Measurements from ENCODE around the gene RAD51AP1. TPM values are rescaled to one million over a fixed set of nuclear protein-coding genes. Genes with fewer than 3 reads are reported as not detected.
A peak's percentile ranks its signal among the peaks of the same experiment; 100 is the strongest.

Gene RAD51AP1
- total and polyA plus RNA-seq, 5 donors from 2014 or later = 1.1 to 5.7 (median 2.3) TPM

DNA sequence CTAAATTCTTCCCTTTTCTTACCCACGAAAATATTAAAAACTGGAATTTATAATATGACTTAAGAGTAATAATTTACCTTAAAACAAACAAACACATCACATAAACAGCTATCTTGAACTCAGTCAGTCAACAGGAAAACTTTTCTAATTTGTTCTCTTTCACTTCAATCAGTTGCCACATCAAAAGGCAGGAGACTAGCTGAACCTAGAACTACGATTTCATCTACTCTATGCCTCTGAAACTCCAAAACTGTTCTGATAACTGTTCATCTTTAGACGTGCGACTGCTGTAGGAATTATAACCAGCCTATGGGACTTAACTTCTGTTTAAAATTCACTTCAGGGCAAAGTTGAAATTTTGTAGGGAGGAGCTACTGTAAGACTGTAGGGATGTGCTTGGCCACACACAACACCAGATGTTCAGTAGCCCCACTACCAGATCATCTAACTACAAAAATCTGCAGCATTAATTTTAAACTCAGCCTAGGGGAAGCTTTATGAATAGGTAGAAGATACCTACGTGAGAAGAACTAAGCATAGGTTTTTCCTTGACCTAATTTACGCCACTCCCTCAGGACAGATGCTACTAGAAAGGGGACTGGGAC is 7.6 kb upstream of the RAD51AP1 start:
- H3K4me1 Mint-ChIP-seq = peaks cover 0 to 5% (median 3%) of the 10 kb centered on the region in 4 donors
- peaks cover 8% of the 10 kb centered on the region for H3K36me3 Mint-ChIP-seq
- H3K9me3 Mint-ChIP-seq = no peaks in the 10 kb centered on the region
- peak overlapping the region; percentile 56 for H3K27ac ChIP-seq (ENCODE audit: insufficient read depth, low read length, poor library complexity, severe bottlenecking)
- H3K27ac Mint-ChIP-seq = no peak overlapping the region
- ATAC-seq (ENCODE audit: low read depth in 2 of 2) = peak; percentile 64 to 75
- peaks cover 32% of the 10 kb centered on the region for H3K36me3 ChIP-seq (ENCODE audit: control insufficient read depth, insufficient read depth, low read length)
- no peak overlapping the region for H3K4me3 Mint-ChIP-seq
- DNase-seq = peak in 2 of 3 donors; percentile 23 to 35
- no peaks in the 10 kb centered on the region for H3K27me3 Mint-ChIP-seq
- H3K4me3 ChIP-seq (ENCODE audit: low read depth, low read length) = peak overlapping the region; percentile 69
- H3K27me3 ChIP-seq (ENCODE audit: control insufficient read depth, insufficient read depth, low read length) = no peaks in the 10 kb centered on the region
- peaks cover 12% of the 10 kb centered on the region for H3K4me1 ChIP-seq (ENCODE audit: control insufficient read depth, insufficient read depth, low read length, poor library complexity, severe bottlenecking)
- H3K9me3 ChIP-seq (ENCODE audit: control insufficient read depth in 2 of 2, low read length in 2 of 2) = no peaks in the 10 kb centered on the region

- peaks cover 10 to 35% (median 27%) of the 10 kb centered on the region in 4 donors for H3K4me1 Mint-ChIP-seq
- H3K27ac Mint-ChIP-seq = no peak overlapping the region
These were observed 3.6 kb upstream of the RAD51AP1 start for GRCh38 chr12:4535092-4535491.

GRCh38 chr12:4535871-4536270 is 2.8 kb upstream of the RAD51AP1 start:
- ATAC-seq (ENCODE audit: low read depth in 2 of 2) = no peak
- peaks cover 10 to 35% (median 27%) of the 10 kb centered on the region in 4 donors for H3K4me1 Mint-ChIP-seq
- H3K27me3 ChIP-seq (ENCODE audit: control insufficient read depth, insufficient read depth, low read length) = no peaks in the 10 kb centered on the region
- H3K4me1 ChIP-seq (ENCODE audit: control insufficient read depth, insufficient read depth, low read length, poor library complexity, severe bottlenecking) = peaks cover 27% of the 10 kb centered on the region
- peaks cover 6% of the 10 kb centered on the region for H3K27me3 Mint-ChIP-seq
- H3K27ac ChIP-seq (ENCODE audit: insufficient read depth, low read length, poor library complexity, severe bottlenecking) = no peak overlapping the region
- peak overlapping the region in 2 of 4 donors; percentile 61 to 95 for H3K4me3 Mint-ChIP-seq
- H3K4me3 ChIP-seq (ENCODE audit: low read depth, low read length) = no peak overlapping the region
- H3K27ac Mint-ChIP-seq = peak overlapping the region in 2 of 3 donors; percentile 0 to 44
- H3K36me3 ChIP-seq (ENCODE audit: control insufficient read depth, insufficient read depth, low read length) = peaks cover 20% of the 10 kb centered on the region
- no peaks in the 10 kb centered on the region for H3K9me3 Mint-ChIP-seq
- H3K36me3 Mint-ChIP-seq = no peaks in the 10 kb centered on the region
- no peaks in the 10 kb centered on the region for H3K9me3 ChIP-seq (ENCODE audit: control insufficient read depth in 2 of 2, low read length in 2 of 2)
- DNase-seq = no peak

More at GRCh38 chr12:4535092-4535491, 3.6 kb upstream of the RAD51AP1 start:
- H3K36me3 Mint-ChIP-seq = no peaks in the 10 kb centered on the region
- Histone ChIP-seq H3K4me3 (ENCODE audit: low read depth, low read length) (no peak overlapping the region), H3K27ac (ENCODE audit: insufficient read depth, low read length, poor library complexity, severe bottlenecking) (no peak overlapping the region), H3K27me3 (ENCODE audit: control insufficient read depth, insufficient read depth, low read length) (no peaks in the 10 kb centered on the region), H3K4me1 (ENCODE audit: control insufficient read depth, insufficient read depth, low read length, poor library complexity, severe bottlenecking) (peaks cover 29% of the 10 kb centered on the region), H3K36me3 (ENCODE audit: control insufficient read depth, insufficient read depth, low read length) (peaks cover 20% of the 10 kb centered on the region), H3K9me3 (ENCODE audit: control insufficient read depth in 2 of 2, low read length in 2 of 2) (no peaks in the 10 kb centered on the region)
- H3K4me3 Mint-ChIP-seq = no peak overlapping the region
- peaks cover 6% of the 10 kb centered on the region for H3K27me3 Mint-ChIP-seq
- no peaks in the 10 kb centered on the region for H3K9me3 Mint-ChIP-seq
- no peak for ATAC-seq (ENCODE audit: low read depth in 2 of 2)
- DNase-seq = no peak

DNA sequence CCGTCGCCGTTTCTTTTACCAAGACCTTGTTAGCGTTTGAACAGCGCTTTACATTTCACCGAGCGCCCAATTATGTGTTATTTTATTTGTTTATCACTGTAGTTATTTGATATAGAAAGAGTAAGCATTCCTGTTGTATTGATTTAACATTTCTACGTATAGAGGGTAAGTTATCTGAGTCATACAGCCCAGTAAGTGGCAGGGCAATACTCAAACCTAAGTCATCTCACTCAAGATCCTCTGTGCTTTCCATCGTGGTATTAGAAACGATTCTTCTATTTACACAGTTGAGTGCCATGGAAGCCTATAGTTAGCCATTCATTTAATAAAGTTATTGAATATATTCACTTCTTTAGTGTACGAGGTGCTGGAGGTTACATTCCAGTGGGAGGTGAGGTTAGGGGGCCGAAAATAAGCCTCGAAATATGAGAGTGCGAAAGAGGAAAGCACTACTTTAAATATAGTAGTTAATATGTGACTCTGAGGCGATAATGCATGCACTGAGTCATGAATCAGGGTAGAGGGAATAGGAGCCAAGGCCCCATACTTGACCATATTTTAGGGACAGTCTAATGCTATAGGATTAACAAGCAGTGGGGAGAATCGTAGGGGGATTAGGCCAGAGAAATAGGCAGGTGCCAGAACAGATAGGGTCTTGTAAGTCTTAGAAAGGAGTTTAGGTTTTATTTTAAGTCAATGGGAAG is 629 bp downstream of the RAD51AP1 start:
- Histone ChIP-seq H3K4me3 (ENCODE audit: low read depth, low read length) (peak overlapping the region; percentile 100), H3K9me3 (ENCODE audit: control insufficient read depth in 2 of 2, low read length in 2 of 2) (no peaks in the 10 kb centered on the region), H3K27me3 (ENCODE audit: control insufficient read depth, insufficient read depth, low read length) (no peaks in the 10 kb centered on the region), H3K4me1 (ENCODE audit: control insufficient read depth, insufficient read depth, low read length, poor library complexity, severe bottlenecking) (peaks cover 17% of the 10 kb centered on the region), H3K36me3 (ENCODE audit: control insufficient read depth, insufficient read depth, low read length) (peaks cover 5% of the 10 kb centered on the region), H3K27ac (ENCODE audit: insufficient read depth, low read length, poor library complexity, severe bottlenecking) (peak overlapping the region; percentile 91)
- no peak for DNase-seq
- no peak for ATAC-seq (ENCODE audit: low read depth in 2 of 2)
- peaks cover 6% of the 10 kb centered on the region for H3K27me3 Mint-ChIP-seq
- peaks cover 10 to 37% (median 34%) of the 10 kb centered on the region in 4 donors for H3K4me1 Mint-ChIP-seq
- peak overlapping the region; percentile 95 to 99 (median 98) for H3K4me3 Mint-ChIP-seq
- no peaks in the 10 kb centered on the region for H3K9me3 Mint-ChIP-seq
- H3K36me3 Mint-ChIP-seq = no peaks in the 10 kb centered on the region
- H3K27ac Mint-ChIP-seq = peak overlapping the region; percentile 97 to 100 (median 99)

GRCh38 chr12:4540170-4540569 is 1.5 kb downstream of the RAD51AP1 start:
- peaks cover 11 to 40% (median 34%) of the 10 kb centered on the region in 4 donors for H3K4me1 Mint-ChIP-seq
- H3K4me3 Mint-ChIP-seq = peak overlapping the region in 3 of 4 donors; percentile 30 to 95 (median 46)
- no peaks in the 10 kb centered on the region for H3K36me3 Mint-ChIP-seq
- Histone ChIP-seq H3K4me3 (ENCODE audit: low read depth, low read length) (no peak overlapping the region), H3K9me3 (ENCODE audit: control insufficient read depth in 2 of 2, low read length in 2 of 2) (no peaks in the 10 kb centered on the region), H3K27me3 (ENCODE audit: control insufficient read depth, insufficient read depth, low read length) (no peaks in the 10 kb centered on the region), H3K36me3 (ENCODE audit: control insufficient read depth, insufficient read depth, low read length) (no peaks in the 10 kb centered on the region), H3K27ac (ENCODE audit: insufficient read depth, low read length, poor library complexity, severe bottlenecking) (no peak overlapping the region), H3K4me1 (ENCODE audit: control insufficient read depth, insufficient read depth, low read length, poor library complexity, severe bottlenecking) (peaks cover 17% of the 10 kb centered on the region)
- H3K27ac Mint-ChIP-seq = no peak overlapping the region
- ATAC-seq (ENCODE audit: low read depth in 2 of 2) (no peak), DNase-seq (no peak)
- H3K9me3 Mint-ChIP-seq = no peaks in the 10 kb centered on the region
- H3K27me3 Mint-ChIP-seq = peaks cover 6% of the 10 kb centered on the region

GRCh38 chr12:4540638-4541037 is 1.9 kb downstream of the RAD51AP1 start:
- H3K4me3 Mint-ChIP-seq = no peak overlapping the region
- Histone ChIP-seq H3K4me1 (ENCODE audit: control insufficient read depth, insufficient read depth, low read length, poor library complexity, severe bottlenecking) (peaks cover 17% of the 10 kb centered on the region), H3K36me3 (ENCODE audit: control insufficient read depth, insufficient read depth, low read length) (no peaks in the 10 kb centered on the region), H3K27me3 (ENCODE audit: control insufficient read depth, insufficient read depth, low read length) (no peaks in the 10 kb centered on the region), H3K4me3 (ENCODE audit: low read depth, low read length) (no peak overlapping the region), H3K9me3 (ENCODE audit: control insufficient read depth in 2 of 2, low read length in 2 of 2) (no peaks in the 10 kb centered on the region), H3K27ac (ENCODE audit: insufficient read depth, low read length, poor library complexity, severe bottlenecking) (no peak overlapping the region)
- DNase-seq (no peak), ATAC-seq (ENCODE audit: low read depth in 2 of 2) (no peak)
- H3K27ac Mint-ChIP-seq = no peak overlapping the region
- H3K4me1 Mint-ChIP-seq = peaks cover 12 to 41% (median 34%) of the 10 kb centered on the region in 4 donors
- no peaks in the 10 kb centered on the region for H3K9me3 Mint-ChIP-seq
- peaks cover 6% of the 10 kb centered on the region for H3K27me3 Mint-ChIP-seq
- no peaks in the 10 kb centered on the region for H3K36me3 Mint-ChIP-seq

DNA sequence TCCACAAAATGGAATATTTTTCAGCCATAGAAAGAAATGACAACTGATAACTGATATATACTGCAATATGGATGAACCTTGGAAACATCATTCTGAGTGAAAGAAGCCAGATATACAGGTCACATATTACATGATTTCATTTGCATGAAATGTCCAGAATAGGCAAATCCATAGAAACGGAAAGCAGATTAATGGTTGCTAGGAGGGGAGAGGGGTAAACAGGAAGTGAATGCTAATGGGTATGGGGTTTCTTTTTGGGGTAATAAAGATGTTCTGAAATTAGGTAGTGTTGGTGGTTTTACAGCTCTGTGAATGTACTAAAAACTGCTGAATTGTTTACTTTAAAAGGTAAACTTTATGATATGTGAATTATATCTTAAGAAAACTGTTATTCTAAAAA is 6.5 kb downstream of the RAD51AP1 start:
- Histone ChIP-seq H3K9me3 (ENCODE audit: control insufficient read depth in 2 of 2, low read length in 2 of 2) (no peaks in the 10 kb centered on the region), H3K36me3 (ENCODE audit: control insufficient read depth, insufficient read depth, low read length) (no peaks in the 10 kb centered on the region), H3K27ac (ENCODE audit: insufficient read depth, low read length, poor library complexity, severe bottlenecking) (no peak overlapping the region), H3K27me3 (ENCODE audit: control insufficient read depth, insufficient read depth, low read length) (no peaks in the 10 kb centered on the region), H3K4me1 (ENCODE audit: control insufficient read depth, insufficient read depth, low read length, poor library complexity, severe bottlenecking) (peaks cover 3% of the 10 kb centered on the region), H3K4me3 (ENCODE audit: low read depth, low read length) (no peak overlapping the region)
- Mint-ChIP-seq H3K27me3 (no peaks in the 10 kb centered on the region), H3K4me1 (peaks cover 4 to 9% (median 6%) of the 10 kb centered on the region in 4 donors), H3K9me3 (no peaks in the 10 kb centered on the region), H3K36me3 (no peaks in the 10 kb centered on the region), H3K27ac (peak overlapping the region in 2 of 3 donors; percentile 13 to 27), H3K4me3 (no peak overlapping the region)
- DNase-seq = no peak
- no peak for ATAC-seq (ENCODE audit: low read depth in 2 of 2)
